ENCODE data around the gene CASZ1.

CASZ1 gene

DNA sequence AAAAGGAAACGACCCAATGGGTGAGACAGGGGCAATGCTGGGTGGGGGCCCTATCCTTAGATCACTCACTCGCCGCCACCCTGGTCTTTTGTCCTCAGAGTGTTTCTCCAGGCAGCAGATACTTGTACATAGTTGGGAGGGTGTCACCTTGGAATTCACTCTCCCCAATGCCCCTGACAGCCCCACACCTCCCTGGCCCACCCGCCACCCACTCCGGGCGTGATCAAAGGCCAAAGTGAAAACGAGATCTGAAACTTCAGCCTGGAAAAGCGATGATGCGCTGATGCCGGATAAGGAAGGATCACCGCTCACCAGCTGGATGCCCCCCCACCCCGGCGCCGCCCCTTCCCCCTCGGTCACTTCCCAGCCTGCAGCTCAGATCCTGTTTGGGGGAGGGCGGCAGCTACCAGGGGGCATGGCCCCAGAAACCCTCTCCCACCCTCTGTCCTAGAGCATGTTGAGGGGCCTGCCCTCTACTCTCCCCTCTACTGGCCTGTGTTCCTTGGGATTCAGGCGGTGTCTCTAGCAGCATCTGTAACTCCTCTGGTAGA is 33.6 kb upstream of the CASZ1 start:
- DNase-seq (ENCODE audit: insufficient read length, low spot score) (no peak), FAIRE-seq (no peak)

GRCh38 chr1:10829067-10829818 is 32.8 kb upstream of the CASZ1 start:
- no peak for DNase-seq (ENCODE audit: insufficient read length, low spot score)
- no peak for FAIRE-seq
- TF ChIP-seq POLR2A (IDR thresholded peaks at IDR 0.05; ENCODE audit: low read depth, low read length): no peak

More for the DNA sequence above, 33.6 kb upstream of the CASZ1 start:
- no peak for TF ChIP-seq POLR2A (IDR thresholded peaks at IDR 0.05; ENCODE audit: low read depth, low read length)

DNA sequence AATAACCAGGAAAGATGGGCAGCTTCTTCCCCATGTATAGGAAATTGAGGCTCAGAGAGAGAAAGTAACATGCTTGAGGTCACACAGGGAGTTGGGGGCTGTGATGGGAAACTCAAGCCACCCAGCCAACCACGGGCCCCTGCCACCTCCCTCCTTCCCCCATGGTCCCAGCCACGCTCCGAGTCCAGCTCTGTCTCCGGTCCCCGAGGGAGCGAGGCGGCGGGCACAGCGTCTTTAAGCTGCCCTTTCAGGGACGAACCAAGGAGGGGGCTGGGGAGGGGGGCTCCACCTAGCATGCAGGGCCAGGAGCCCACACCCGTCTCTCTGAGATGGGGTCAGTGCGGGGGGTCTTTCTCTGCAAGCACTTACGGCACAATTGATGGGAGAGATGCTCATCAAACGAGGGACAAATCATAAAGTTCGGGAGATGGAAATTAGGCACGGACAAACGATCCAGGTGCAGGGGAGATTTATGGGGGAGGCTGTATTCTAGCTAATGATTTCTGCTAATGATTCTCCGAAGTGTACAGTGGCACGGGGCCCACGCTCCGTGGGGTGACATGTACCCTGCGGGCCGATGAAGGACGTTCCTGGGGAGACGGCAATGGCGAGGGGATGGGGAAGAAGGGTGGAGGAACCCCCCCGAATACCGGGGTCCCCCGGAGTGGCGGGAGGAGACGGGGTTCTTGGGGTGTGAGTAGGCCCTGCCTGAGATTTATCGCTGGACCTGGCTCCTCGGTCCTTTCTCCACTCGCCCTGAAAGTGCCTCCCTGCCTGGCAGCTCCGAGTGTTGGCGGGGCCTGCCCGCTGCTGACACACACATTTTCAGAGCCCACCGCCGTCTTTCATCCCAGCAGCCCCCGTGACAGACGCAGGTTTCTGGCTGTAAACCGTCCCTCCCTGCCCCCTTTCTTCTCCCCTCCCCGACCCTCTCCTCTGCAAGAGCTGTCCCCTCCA is 31.2 kb upstream of the CASZ1 start:
- no peak for DNase-seq (ENCODE audit: insufficient read length, low spot score)
- no peak for FAIRE-seq
- TF ChIP-seq POLR2A (IDR thresholded peaks at IDR 0.05; ENCODE audit: low read depth, low read length): no peak

DNA sequence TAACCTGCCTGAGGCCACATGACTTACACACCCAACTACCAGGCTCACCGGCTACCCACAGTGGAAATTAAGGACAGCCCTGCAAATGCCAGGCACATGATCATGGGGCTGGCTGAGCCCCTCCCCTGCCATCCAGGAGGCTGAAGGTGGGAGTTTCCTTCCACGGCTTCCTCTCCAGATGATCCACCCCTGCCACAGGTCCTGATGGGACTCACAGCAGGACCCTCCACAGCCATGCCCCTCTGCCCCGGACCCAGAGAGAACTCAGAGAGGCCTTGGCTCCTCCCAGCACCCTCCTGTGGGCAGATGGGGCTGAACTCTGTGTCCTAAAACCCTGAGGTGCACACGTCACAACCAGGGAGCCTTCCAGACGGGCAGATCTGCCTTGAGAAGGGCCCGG is 29.1 kb upstream of the CASZ1 start:
- FAIRE-seq (no peak), DNase-seq (ENCODE audit: insufficient read length, low spot score) (no peak)
- no peak for TF ChIP-seq POLR2A (IDR thresholded peaks at IDR 0.05; ENCODE audit: low read depth, low read length)

GRCh38 chr1:10824821-10825540 is 28.5 kb upstream of the CASZ1 start:
- FAIRE-seq (peak; percentile 76), DNase-seq (ENCODE audit: insufficient read length, low spot score) (peak; percentile 88)
- no peak for TF ChIP-seq POLR2A (IDR thresholded peaks at IDR 0.05; ENCODE audit: low read depth, low read length)

- no peak for FAIRE-seq
- DNase-seq (ENCODE audit: insufficient read length, low spot score): no peak
- TF ChIP-seq POLR2A (IDR thresholded peaks at IDR 0.05; ENCODE audit: low read depth, low read length): no peak
These were observed 26.6 kb upstream of the CASZ1 start for GRCh38 chr1:10823000-10823401.

DNA sequence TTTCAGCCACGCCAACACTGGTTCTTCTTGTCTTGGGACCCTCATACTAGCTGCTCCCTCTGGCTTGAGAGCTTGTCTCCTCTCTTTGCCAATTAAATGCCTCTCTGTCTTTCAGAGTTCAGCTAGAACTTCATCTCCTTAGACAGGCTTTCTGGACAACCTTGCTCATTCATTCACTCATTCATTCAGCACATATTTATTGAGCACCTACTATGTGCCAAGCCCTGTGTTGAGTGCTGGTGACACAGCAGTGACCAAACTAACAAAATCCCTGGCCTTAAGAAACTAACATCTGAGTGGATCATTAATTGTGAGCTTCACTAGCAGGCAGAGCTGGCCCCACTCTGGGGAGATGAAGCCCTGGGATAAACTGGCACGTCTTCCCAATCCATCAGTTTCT is 24.9 kb upstream of the CASZ1 start:
- TF ChIP-seq POLR2A (IDR thresholded peaks at IDR 0.05; ENCODE audit: low read depth, low read length): no peak
- FAIRE-seq: no peak
- no peak for DNase-seq (ENCODE audit: insufficient read length, low spot score)

DNA sequence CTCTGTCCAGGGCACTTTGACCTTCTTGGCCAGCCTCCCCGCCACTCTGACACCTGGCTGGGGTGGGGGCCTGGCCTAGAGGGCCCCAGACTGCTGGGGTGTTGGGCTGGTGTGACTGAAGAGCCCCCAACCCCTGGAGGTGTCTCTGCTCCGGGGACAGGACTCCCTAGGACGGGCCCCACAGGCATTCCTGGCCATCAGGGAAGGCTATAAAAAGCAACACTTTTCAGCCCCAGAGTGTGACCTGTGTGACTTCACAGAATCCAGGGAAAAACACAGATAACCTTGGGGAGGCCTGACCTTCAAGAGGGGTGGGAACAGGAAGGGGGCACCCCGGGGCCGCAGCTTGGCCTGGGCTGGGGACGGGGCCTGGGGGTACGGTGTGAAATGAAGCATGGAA is 24.0 kb upstream of the CASZ1 start:
- FAIRE-seq (no peak), DNase-seq (ENCODE audit: insufficient read length, low spot score) (no peak)
- no peak for TF ChIP-seq POLR2A (IDR thresholded peaks at IDR 0.05; ENCODE audit: low read depth, low read length)

DNA sequence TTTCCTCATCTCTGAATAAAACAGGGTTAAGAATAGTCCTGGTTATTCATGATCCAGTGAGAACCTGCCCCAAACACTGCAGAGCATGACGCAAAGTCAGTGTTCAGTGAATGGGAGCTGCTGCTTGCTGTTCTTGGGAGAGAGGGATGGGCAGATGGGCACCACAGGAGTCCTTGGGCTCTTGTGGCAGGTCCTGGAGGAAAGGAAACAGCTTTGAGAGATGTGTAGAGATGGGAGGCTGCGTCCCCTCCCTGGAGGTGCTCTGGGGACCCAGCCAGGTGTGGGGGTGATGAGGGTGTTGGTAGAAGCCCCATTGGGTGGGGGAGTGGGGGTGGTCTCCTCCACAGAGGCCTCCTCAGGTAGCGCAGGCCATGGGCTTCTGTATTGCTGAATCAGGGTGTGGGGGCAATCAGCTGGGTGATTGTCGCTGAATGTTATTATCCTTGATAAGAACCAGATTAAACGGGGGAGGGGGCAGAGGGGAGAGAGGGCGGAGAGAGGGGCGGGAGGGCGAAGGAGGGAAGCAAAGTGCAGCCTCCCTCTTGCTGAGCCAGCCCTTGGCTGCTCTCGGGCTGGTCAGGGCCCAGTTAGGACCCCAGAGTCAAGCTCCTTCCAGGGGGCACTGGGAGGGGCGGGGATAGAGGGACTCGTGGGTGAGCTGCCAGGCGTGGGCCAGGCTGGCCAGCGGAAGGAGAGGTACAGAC is 22.9 kb upstream of the CASZ1 start:
- DNase-seq (ENCODE audit: insufficient read length, low spot score) (no peak), FAIRE-seq (no peak)
- no peak for TF ChIP-seq POLR2A (IDR thresholded peaks at IDR 0.05; ENCODE audit: low read depth, low read length)

DNA sequence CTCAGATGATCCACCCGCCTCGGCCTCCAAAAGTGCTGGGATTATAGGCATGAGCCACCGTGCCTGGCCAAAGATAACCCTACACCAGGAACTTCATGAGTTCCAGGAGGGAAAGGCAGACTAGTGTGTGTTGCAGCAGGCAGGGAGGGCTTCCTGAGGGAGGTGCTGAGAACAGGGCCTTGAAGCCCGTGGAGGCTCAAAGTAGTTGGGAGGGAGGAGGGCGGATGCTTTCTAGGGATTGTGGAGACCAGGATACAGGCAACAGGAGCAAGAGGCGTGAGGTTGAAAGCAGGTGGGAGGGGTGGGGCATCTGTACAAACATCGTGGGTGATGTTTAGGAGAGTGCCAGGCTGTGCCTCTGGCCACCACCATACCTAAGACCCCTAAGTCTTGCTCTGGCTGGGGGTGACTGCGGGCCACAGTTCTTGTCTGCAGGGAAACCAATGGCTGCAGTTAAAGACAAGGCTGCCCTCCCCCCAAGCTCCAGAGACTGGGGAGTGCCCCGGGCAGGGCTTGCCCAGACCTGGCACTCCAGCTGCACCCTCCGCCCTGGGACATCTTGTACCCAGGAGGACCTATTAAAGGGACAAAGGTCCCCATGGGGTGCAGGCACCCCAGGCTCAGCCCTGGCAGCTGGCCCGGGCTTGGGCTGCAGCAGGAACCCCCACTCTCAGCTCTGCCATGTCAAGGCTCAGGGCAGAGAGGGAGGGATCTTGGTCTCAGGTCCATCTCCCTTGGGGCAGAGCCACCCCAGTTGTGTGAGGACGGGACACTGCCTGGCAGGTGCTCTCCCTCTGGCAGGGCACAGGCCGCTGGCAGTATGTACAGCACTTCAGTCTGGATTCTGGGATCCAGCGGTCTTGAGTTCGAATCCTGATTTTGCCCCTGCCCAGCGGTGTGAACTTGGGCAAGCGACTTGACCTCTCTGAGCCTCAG is 22.1 kb upstream of the CASZ1 start:
- DNase-seq (ENCODE audit: insufficient read length, low spot score) (no peak), FAIRE-seq (no peak)
- TF ChIP-seq POLR2A (IDR thresholded peaks at IDR 0.05; ENCODE audit: low read depth, low read length): no peak

DNA sequence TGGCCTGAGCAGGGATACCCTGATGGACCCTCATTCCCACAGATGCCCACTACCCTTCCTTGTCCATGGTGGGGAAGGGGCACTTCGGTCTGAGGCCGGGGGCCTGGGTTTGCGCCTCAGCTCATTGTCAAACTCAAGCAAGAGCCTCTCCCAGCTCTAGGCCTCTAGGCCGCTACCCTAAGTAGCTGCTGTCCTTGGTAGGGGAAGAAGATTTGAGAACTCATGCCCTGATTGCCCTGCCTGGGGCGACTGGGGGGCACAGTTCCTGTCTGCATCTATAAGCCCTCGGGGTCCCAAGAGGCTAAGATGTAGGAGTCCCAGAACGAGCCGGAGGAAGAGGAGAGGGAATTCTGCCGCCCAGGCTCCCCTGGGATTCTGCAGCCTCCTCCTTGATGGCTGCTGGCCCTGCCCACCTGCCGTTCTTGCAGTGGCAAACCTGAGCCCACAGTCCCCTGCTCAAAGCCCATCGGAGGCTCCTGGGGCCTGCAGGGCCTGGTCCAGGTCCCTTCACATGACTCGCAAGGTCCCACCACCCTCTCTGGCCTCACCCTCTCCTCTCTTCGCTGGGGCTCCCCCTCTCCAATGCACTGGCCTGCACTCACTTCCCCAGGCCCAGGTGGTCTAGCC is 20.4 kb upstream of the CASZ1 start:
- no peak for TF ChIP-seq POLR2A (IDR thresholded peaks at IDR 0.05; ENCODE audit: low read depth, low read length)
- DNase-seq (ENCODE audit: insufficient read length, low spot score): no peak
- no peak for FAIRE-seq

GRCh38 chr1:10816233-10816632 is 19.8 kb upstream of the CASZ1 start:
- FAIRE-seq (no peak), DNase-seq (ENCODE audit: insufficient read length, low spot score) (no peak)
- no peak for TF ChIP-seq POLR2A (IDR thresholded peaks at IDR 0.05; ENCODE audit: low read depth, low read length)

Data from H54 (cell line).